Measurements from ENCODE around the gene ALAS2. TPM values are rescaled to one million over a fixed set of nuclear protein-coding genes. Genes with fewer than 3 reads are reported as not detected.
"Not testable (repeated sequence)": the region's sequence is repeated elsewhere in the genome, so short reads cannot be mapped to it uniquely, and the experiment has no call there.

ALAS2 gene
- total RNA-seq, 4 donors from 2014 or later: not detected

- intact Hi-C loops (cut with DNase I; ENCODE audit: low total_unique reads): no loop called here
- no peak overlapping the region for H3K4me3 ChIP-seq (ENCODE audit: low read depth, poor library complexity, severe bottlenecking)
- no peak for TF ChIP-seq POLR2A (IDR thresholded peaks at IDR 0.05)
- DNase-seq (ENCODE audit: low spot score in 2 of 2): no peak
- 89 to 94% methylated on average over 2 of the region's 2 CpGs for WGBS, 2 donors
Observed at GRCh38 chrX:54991706-54992105, 39.1 kb downstream of the ALAS2 start.

GRCh38 chrX:54983306-54983705 lies 47.5 kb downstream of the ALAS2 start:
- DNase-seq (ENCODE audit: low spot score in 2 of 2); intact Hi-C loops (cut with DNase I; ENCODE audit: low total_unique reads); H3K4me3 ChIP-seq (ENCODE audit: low read depth, poor library complexity, severe bottlenecking): not testable (repeated sequence)
- 92 to 96% methylated on average over 2 of the region's 2 CpGs for WGBS, 2 donors

DNA sequence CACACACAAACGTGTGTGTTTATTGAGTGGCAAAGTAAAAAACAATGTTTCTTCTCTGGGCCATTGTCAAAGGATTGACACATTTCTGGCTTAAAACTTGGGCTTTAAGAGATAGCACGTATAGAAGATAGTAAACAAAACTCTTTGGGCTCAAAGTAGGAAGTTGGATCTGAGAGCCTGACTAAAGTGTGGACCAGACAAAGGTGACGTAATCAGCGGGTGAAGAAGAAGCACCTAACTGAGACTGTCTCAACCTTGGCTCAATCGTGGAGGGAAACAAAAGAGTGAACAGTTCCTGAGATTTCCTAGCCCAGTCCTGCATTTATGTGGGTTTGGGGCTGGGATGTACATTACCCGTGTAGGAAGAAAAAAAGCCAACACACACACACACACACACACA lies 50.4 kb downstream of the ALAS2 start:
- TF ChIP-seq, protein P1, sequence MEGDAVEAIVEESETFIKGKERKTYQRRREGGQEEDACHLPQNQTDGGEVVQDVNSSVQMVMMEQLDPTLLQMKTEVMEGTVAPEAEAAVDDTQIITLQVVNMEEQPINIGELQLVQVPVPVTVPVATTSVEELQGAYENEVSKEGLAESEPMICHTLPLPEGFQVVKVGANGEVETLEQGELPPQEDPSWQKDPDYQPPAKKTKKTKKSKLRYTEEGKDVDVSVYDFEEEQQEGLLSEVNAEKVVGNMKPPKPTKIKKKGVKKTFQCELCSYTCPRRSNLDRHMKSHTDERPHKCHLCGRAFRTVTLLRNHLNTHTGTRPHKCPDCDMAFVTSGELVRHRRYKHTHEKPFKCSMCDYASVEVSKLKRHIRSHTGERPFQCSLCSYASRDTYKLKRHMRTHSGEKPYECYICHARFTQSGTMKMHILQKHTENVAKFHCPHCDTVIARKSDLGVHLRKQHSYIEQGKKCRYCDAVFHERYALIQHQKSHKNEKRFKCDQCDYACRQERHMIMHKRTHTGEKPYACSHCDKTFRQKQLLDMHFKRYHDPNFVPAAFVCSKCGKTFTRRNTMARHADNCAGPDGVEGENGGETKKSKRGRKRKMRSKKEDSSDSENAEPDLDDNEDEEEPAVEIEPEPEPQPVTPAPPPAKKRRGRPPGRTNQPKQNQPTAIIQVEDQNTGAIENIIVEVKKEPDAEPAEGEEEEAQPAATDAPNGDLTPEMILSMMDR (IDR thresholded peaks at IDR 0.05): no peak
- TF ChIP-seq POLR2A (IDR thresholded peaks at IDR 0.05): no peak
- 73 to 83% methylated on average over 6 of the region's 6 CpGs for WGBS, 2 donors
- intact Hi-C loops (cut with DNase I; ENCODE audit: low total_unique reads): no loop called here
- no peak overlapping the region for H3K4me3 ChIP-seq (ENCODE audit: low read depth, poor library complexity, severe bottlenecking)
- DNase-seq (ENCODE audit: low spot score in 2 of 2): no peak

DNA sequence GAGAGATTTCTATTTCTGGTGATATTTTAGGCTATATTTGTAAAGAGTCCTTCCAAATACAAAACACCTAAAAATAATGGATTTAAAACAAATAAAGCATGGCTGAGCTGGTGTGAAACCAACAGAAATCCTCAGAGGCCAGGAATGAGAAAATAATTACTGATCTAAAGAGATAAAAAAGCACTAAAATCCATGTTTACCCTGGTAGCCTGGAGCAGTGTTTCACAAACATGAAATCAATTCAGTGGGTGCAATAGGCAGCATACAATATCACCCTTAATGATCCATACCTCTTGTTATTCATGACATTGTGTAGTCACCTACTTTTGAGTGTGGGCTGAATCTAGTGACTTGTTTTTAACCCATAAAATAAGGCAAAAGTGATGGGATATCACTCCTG lies 51.3 kb downstream of the ALAS2 start:
- no peak for DNase-seq (ENCODE audit: low spot score in 2 of 2)
- intact Hi-C loops (cut with DNase I; ENCODE audit: low total_unique reads): no loop called here
- H3K4me3 ChIP-seq (ENCODE audit: low read depth, poor library complexity, severe bottlenecking): no peak overlapping the region
- TF ChIP-seq POLR2A (IDR thresholded peaks at IDR 0.05): no peak
- TF ChIP-seq, protein P1 (IDR thresholded peaks at IDR 0.05): no peak

DNA sequence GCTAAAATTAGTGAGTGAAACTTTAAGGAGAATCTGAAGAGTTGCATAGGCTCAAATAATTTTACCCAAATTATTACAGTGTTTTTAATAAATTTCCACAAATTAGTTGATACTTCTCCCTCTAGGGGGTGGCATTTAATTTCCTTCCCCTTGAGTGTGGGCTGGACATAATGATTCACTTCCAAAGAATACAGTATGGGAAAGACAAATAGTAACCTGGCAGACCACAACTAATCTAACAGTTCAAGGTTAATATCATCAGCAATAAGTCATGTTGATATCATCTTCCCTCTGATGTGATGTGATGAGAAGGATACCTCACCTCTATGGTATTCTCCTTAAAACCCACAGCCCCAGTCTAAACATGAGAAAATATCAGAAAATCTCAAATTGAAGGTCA lies 52.3 kb downstream of the ALAS2 start:
- no peak for DNase-seq (ENCODE audit: low spot score in 2 of 2)
- no peak overlapping the region for H3K4me3 ChIP-seq (ENCODE audit: low read depth, poor library complexity, severe bottlenecking)
- TF ChIP-seq POLR2A (IDR thresholded peaks at IDR 0.05): no peak
- TF ChIP-seq, protein P1 (IDR thresholded peaks at IDR 0.05): no peak
- intact Hi-C loops (cut with DNase I; ENCODE audit: low total_unique reads): no loop called here

DNA sequence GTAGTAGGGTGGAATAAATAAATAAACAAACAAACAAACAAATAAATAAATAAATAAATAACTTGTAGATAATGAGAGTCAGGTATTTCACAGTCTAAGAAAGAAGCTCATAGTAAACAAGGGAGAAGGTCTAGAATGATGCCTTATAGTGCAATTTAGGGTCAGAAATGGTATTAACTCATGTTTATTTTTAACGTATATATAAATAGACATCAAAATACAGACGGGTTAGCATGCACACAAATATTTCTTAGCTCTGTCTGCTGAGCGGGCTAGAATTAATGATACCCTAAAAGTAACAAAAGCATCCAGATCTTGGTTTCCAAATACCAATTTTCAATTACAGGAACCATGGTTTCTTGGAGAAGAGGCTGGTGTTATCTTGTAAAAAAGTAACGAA lies 53.4 kb downstream of the ALAS2 start:
- no peak for DNase-seq (ENCODE audit: low spot score in 2 of 2)
- 64 to 79% methylated on average over 4 of the region's 4 CpGs for WGBS, 2 donors
- intact Hi-C loops (cut with DNase I; ENCODE audit: low total_unique reads): no loop called here
- no peak for TF ChIP-seq POLR2A (IDR thresholded peaks at IDR 0.05)
- TF ChIP-seq, protein P1 (IDR thresholded peaks at IDR 0.05): no peak
- H3K4me3 ChIP-seq (ENCODE audit: low read depth, poor library complexity, severe bottlenecking): no peak overlapping the region

GRCh38 chrX:54964766-54965497 lies 65.8 kb downstream of the ALAS2 start:
- intact Hi-C loops (cut with DNase I; ENCODE audit: low total_unique reads): no loop called here
- H3K4me3 ChIP-seq (ENCODE audit: low read depth, poor library complexity, severe bottlenecking): no peak overlapping the region
- TF ChIP-seq, protein P1 (IDR thresholded peaks at IDR 0.05): no peak
- no peak for TF ChIP-seq POLR2A (IDR thresholded peaks at IDR 0.05)
- no peak for DNase-seq (ENCODE audit: low spot score in 2 of 2)
- 58 to 79% methylated on average over 4 of the region's 4 CpGs for WGBS, 2 donors

Measured in lower leg skin (tissue), 4 donors.